CD4-positive, alpha-beta memory T cell (primary cell): Measurements from ENCODE around the gene OR56B1. TPM values are rescaled to one million over a fixed set of nuclear protein-coding genes. Genes with fewer than 3 reads are reported as not detected.
"Not testable (repeated sequence)": the region's sequence is repeated elsewhere in the genome, so short reads cannot be mapped to it uniquely, and the experiment has no call there.

Experiments
- CTCF ChIA-PET: fragments of 350-600 bp; sonication (Branson Sonifier 250); formaldehyde crosslinking; loops from one replicate; lab custom pipeline; 2021; ENCODE audit warnings: inconsistent platforms; ENCODE audit not compliant: partially characterized antibody; lab: Charles Lee
- POLR2A ChIA-PET: fragments of 350-600 bp; sonication (Branson Sonifier 250); formaldehyde crosslinking; loops from one replicate; lab custom pipeline; 2021; ENCODE audit not compliant: partially characterized antibody; lab: Charles Lee
- DNase-seq, 5 donors: peaks; one replicate each; pipeline versions ENCODE4 v3.0.0 to v3.0.0-alpha.2; 2020 to 2022; ENCODE audit warnings: mixed read lengths in 1 of 5
- H3K27ac ChIP-seq: one replicate; pipeline ENCODE4 v1.7.0; 2013; ENCODE audit warnings: low read depth, low read length
- H3K27me3 ChIP-seq: 2 replicates; pipeline ENCODE4 v1.7.0; 2013; ENCODE audit warnings: mild to moderate bottlenecking, low read length, moderate library complexity; ENCODE audit not compliant: insufficient read depth
- H3K36me3 ChIP-seq: 2 replicates; pipeline ENCODE4 v1.7.0; 2013; ENCODE audit warnings: mild to moderate bottlenecking, low read length, moderate library complexity; ENCODE audit not compliant: insufficient read depth
- H3K4me1 ChIP-seq: 2 replicates; pipeline ENCODE4 v1.7.0; 2013; ENCODE audit warnings: mild to moderate bottlenecking, low read length, moderate library complexity; ENCODE audit not compliant: insufficient read depth
- H3K4me3 ChIP-seq, 2 donors: one replicate each; pipeline ENCODE4 v1.7.0; 2013; ENCODE audit warnings: low read length in 2 of 2, mild to moderate bottlenecking in 1 of 2
- H3K9me3 ChIP-seq, 2 donors: one replicate each; pipeline ENCODE4 v1.7.0; 2013; ENCODE audit warnings: low read length in 2 of 2, control low read depth in 1 of 2; ENCODE audit not compliant: control insufficient read depth in 1 of 2
- H3K27ac Mint-ChIP-seq, 7 donors: one replicate each; pipeline ENCODE4 v1.8.0; 2020 to 2021; ENCODE audit warnings: mixed read lengths in 7 of 7, mild to moderate bottlenecking in 6 of 7, inconsistent platforms in 3 of 7, moderate library complexity in 3 of 7
- H3K27me3 Mint-ChIP-seq, 2 donors: one replicate each; pipeline ENCODE4 v1.8.0; 2020 to 2021; ENCODE audit warnings: mixed read lengths in 2 of 2
- H3K36me3 Mint-ChIP-seq, 2 donors: one replicate each; pipeline ENCODE4 v1.8.0; 2020 to 2021; ENCODE audit warnings: mixed read lengths in 2 of 2, inconsistent platforms in 1 of 2, mild to moderate bottlenecking in 1 of 2
- H3K4me1 Mint-ChIP-seq, 4 donors: one replicate each; pipeline ENCODE4 v1.8.0; 2020 to 2021; ENCODE audit warnings: mixed read lengths in 4 of 4, mild to moderate bottlenecking in 1 of 4
- H3K4me3 Mint-ChIP-seq, 8 donors: one replicate each; pipeline ENCODE4 v1.8.0; 2020 to 2021; ENCODE audit warnings: mixed read lengths in 8 of 8, mild to moderate bottlenecking in 7 of 8, moderate library complexity in 6 of 8, inconsistent platforms in 3 of 8
- H3K9me3 Mint-ChIP-seq, 8 donors: one replicate each; pipeline ENCODE4 v1.8.0; 2020 to 2021; ENCODE audit warnings: mixed read lengths in 8 of 8, mild to moderate bottlenecking in 5 of 8, inconsistent platforms in 3 of 8, moderate library complexity in 1 of 8
- intact Hi-C: fragments of 100-400 bp; cut with micrococcal nuclease; formaldehyde crosslinking; loops from one replicate; pipeline ENCODE4 v1.15.1; 2023
- polyA plus RNA-seq, 2 donors: library from polyadenylated mRNA; unstranded; fragments of 300-500 nt; fragmentation: Illumina TruSeq; gene quantifications; one replicate each; pipeline ENCODE4 v1.2.3, GENCODE V29; 2021
- total RNA-seq, 2 experiments: library from RNA; stranded (reverse); gene quantifications; one replicate each; pipeline ENCODE4 v1.2.3, GENCODE V29; 2021

The OR56B1 gene, protein sequence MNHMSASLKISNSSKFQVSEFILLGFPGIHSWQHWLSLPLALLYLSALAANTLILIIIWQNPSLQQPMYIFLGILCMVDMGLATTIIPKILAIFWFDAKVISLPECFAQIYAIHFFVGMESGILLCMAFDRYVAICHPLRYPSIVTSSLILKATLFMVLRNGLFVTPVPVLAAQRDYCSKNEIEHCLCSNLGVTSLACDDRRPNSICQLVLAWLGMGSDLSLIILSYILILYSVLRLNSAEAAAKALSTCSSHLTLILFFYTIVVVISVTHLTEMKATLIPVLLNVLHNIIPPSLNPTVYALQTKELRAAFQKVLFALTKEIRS
- total RNA-seq (under 1 TPM; 0.44 to 0.61 TPM), polyA plus RNA-seq (under 1 TPM in 1 of 2 donors, not detected in 1; 0.20 TPM)

DNA sequence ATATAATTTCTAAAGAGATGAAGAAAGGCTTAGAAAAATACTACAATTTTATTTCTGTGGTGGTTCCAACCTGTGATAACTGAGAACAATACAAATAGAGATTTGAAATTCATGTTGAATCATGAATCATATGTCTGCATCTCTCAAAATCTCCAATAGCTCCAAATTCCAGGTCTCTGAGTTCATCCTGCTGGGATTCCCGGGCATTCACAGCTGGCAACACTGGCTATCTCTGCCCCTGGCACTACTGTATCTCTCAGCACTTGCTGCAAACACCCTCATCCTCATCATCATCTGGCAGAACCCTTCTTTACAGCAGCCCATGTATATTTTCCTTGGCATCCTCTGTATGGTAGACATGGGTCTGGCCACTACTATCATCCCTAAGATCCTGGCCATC lies at the start of gene OR56B1:
TSS of gene OR56B1 (plus strand) at position 53 of the 400 bp plus-strand sequence. CDS start at position 122, 69 bp downstream.
- intact Hi-C loops, result no loop called here
- H3K9me3 ChIP-seq, result no peaks in the 10 kb centered on the region
- no peaks in the 10 kb centered on the region for H3K36me3 ChIP-seq
- H3K4me3 ChIP-seq, result no peak within 1 kb of the TSS
- Mint-ChIP-seq H3K27me3 (peaks cover 0 to 2% of the 10 kb centered on the region in 2 donors), H3K4me1 (no peaks in the 10 kb centered on the region), H3K4me3 (no peak within 1 kb of the TSS), H3K9me3 (peaks cover 0 to 19% (median 9%) of the 10 kb centered on the region in 8 donors), H3K27ac (no peak within 1 kb of the TSS), H3K36me3 (peaks cover 17% of the 10 kb centered on the region in 2 donors)
- H3K27me3 ChIP-seq, result no peaks in the 10 kb centered on the region
- H3K4me1 ChIP-seq, result no peaks in the 10 kb centered on the region
- ChIA-PET CTCF (no interaction called here), POLR2A (no interaction called here)
- DNase-seq, result no peak
- no peak within 1 kb of the TSS for H3K27ac ChIP-seq

DNA sequence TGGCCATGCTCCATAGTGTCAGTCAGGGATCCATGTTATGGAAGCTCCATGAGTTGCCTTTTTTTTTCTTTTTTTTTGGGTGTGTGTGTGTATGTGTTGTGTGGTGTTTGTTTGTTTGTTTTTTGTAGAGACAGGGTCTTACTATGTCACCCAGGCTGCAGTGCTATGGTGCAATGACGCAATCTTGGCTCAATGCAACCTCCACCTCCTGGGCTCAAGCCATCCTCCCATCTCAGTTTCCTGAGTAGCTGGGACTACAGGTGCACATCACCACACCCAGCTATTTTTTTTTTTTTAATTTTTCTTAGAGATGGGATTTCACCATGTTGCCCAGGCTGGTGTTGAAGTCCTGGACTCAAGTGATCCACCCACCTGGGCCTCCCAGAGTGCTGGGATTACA lies 47.8 kb upstream of the OR56B1 start:
- peak overlapping the region in 5 of 8 donors; percentile 61 to 70 (median 64) for H3K4me3 Mint-ChIP-seq
- CTCF ChIA-PET, result interaction anchor here (1.4 to 3.8 kb wide), 2 partner anchors 10 to 24 kb away, joined by 5 to 21 read pairs; no protein-coding TSS in a partner anchor

DNA sequence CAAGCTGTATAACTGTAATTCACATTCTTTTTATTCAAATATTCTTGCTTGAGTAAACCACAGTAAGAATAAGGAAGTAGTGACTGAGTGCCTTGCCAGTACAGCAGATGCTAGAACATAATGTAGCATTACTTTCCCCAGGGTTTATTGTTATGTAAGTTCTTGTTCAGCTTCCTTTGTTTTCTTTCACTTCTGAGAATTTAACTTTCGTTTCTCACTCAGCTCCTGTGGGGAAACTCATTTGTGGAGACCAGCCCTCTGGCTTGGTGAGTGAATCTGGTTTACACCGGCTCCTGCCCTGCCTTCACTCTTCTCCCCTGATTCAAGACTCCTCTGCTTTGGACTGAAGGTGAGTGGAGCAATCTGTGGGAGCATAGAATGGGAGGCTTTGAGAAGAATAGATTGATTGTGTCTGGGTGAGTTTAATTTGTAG lies 46.7 kb upstream of the OR56B1 start, which contains the start of gene TRIM22:
TSS of gene TRIM22 (plus strand) at position 240 of the 433 bp plus-strand sequence. CDS start 6,443 bp downstream, outside the sequence.
- Mint-ChIP-seq H3K27me3 (no peaks in the 10 kb centered on the region), H3K4me3 (peak within 1 kb of the TSS; percentile 90 to 97 (median 95)), H3K9me3 (no peaks in the 10 kb centered on the region), H3K27ac (peak within 1 kb of the TSS; percentile 93 to 97 (median 95)), H3K36me3 (peaks cover 14 to 37% of the 10 kb centered on the region in 2 donors), H3K4me1 (peaks cover 37 to 72% (median 50%) of the 10 kb centered on the region in 4 donors)
- no peaks in the 10 kb centered on the region for H3K27me3 ChIP-seq
- CTCF ChIA-PET, result interaction anchor here (0.9 to 3.8 kb wide), 5 partner anchors 12 to 115 kb away, joined by 3 to 21 read pairs (median 5); no protein-coding TSS in a partner anchor
- peak; percentile 66 to 76 (median 73) for DNase-seq
- peaks cover 51% of the 10 kb centered on the region for H3K4me1 ChIP-seq
- POLR2A ChIA-PET, result interaction anchor here (0.8 to 3.1 kb wide), 9 partner anchors 9 to 701 kb away, joined by 4 to 25 read pairs (median 5); partner anchors contain the start of genes SMPD1 and TRIM34
- peak within 1 kb of the TSS; percentile 82 for H3K27ac ChIP-seq
- H3K36me3 ChIP-seq, result peaks cover 8% of the 10 kb centered on the region
- H3K4me3 ChIP-seq, result peak within 1 kb of the TSS; percentile 53 to 85
- H3K9me3 ChIP-seq, result no peaks in the 10 kb centered on the region
- intact Hi-C loops, result loop anchor here (10.0 kb wide), 1 partner anchor 545 kb away; the partner anchor contains the start of genes CNGA4 and FHIP1B

More for the DNA sequence above, 47.8 kb upstream of the OR56B1 start:
- no peaks in the 10 kb centered on the region for H3K9me3 Mint-ChIP-seq
- Histone ChIP-seq H3K9me3 (no peaks in the 10 kb centered on the region), H3K4me1 (peaks cover 44% of the 10 kb centered on the region), H3K36me3 (no peaks in the 10 kb centered on the region), H3K27me3 (no peaks in the 10 kb centered on the region), H3K4me3 (no peak overlapping the region), H3K27ac (peak overlapping the region; percentile 82)
- no peak for DNase-seq
- H3K27ac Mint-ChIP-seq, result peak overlapping the region; percentile 83 to 97 (median 94)
- H3K27me3 Mint-ChIP-seq, result no peaks in the 10 kb centered on the region
- H3K36me3 Mint-ChIP-seq, result peaks cover 5 to 28% of the 10 kb centered on the region in 2 donors
- H3K4me1 Mint-ChIP-seq, result peaks cover 36 to 73% (median 49%) of the 10 kb centered on the region in 4 donors
- POLR2A ChIA-PET, result interaction anchor here (0.6 to 3.1 kb wide), 3 partner anchors 25 to 64 kb away, joined by 3 to 15 read pairs (median 7); partner anchors contain the start of gene TRIM34
- intact Hi-C loops, result loop anchor here (10.0 kb wide), 1 partner anchor 546 kb away; the partner anchor contains the start of genes CNGA4 and FHIP1B

DNA sequence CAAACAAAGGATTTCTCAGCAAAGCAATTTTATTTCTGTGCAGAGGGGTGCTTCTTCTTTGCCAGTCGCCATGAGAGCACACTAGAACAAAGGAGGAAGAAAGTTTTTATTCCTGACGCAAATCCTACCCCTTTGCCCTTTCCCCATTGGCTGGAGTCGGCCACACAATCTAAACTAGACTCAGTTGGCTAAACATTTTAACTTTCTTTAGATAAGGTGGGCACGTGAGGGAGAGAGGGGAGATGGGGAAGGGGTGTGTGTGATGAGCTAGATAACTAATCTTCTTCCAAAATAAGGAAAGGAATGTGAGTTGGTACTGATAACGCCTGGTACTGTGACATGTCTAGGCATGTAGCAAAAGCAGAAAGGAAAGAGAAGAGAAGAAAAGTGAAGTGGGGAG lies 46.0 kb upstream of the OR56B1 start:
- H3K27me3 Mint-ChIP-seq, result no peaks in the 10 kb centered on the region
- H3K4me1 ChIP-seq, result peaks cover 54% of the 10 kb centered on the region
- peaks cover 39 to 72% (median 51%) of the 10 kb centered on the region in 4 donors for H3K4me1 Mint-ChIP-seq
- peak overlapping the region; percentile 82 for H3K27ac ChIP-seq
- no peaks in the 10 kb centered on the region for H3K27me3 ChIP-seq
- ChIA-PET CTCF (interaction anchor here (1.1 to 3.8 kb wide), 5 partner anchors 11 to 115 kb away, joined by 4 to 21 read pairs (median 5); no protein-coding TSS in a partner anchor), POLR2A (interaction anchor here (0.6 to 3.1 kb wide), 8 partner anchors 8 to 1043 kb away, joined by 3 to 25 read pairs (median 4); partner anchors contain the start of genes SMPD1 and TRIM34)
- H3K36me3 Mint-ChIP-seq, result peaks cover 19 to 38% of the 10 kb centered on the region in 2 donors
- peak overlapping the region; percentile 53 to 85 for H3K4me3 ChIP-seq
- H3K27ac Mint-ChIP-seq, result peak overlapping the region; percentile 93 to 97 (median 95)
- no peaks in the 10 kb centered on the region for H3K9me3 ChIP-seq
- DNase-seq, result no peak
- no peaks in the 10 kb centered on the region for H3K9me3 Mint-ChIP-seq
- H3K36me3 ChIP-seq, result peaks cover 8% of the 10 kb centered on the region
- intact Hi-C loops, result no loop called here
- peak overlapping the region; percentile 90 to 97 (median 95) for H3K4me3 Mint-ChIP-seq

DNA sequence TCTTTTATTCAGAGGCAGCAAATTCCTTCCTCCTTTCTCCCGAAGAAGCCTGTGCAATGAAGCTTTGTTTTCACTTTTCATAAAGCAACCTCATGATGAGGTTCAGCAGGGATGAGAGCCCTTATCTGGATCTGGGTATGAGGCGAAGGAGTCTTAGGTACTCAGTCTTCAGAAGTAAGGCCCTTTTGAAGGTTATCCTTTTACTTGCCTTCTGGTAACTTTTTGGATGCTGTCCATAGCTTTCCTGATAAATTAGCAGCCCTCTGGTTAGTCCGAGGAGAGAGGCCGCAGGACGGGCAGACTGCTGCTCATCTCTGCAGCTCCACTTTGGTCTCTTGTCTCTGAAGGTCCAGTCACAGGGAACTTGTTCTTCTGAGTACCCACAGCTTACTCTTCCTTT lies 45.5 kb upstream of the OR56B1 start:
- H3K9me3 Mint-ChIP-seq, result no peaks in the 10 kb centered on the region
- H3K27me3 Mint-ChIP-seq, result no peaks in the 10 kb centered on the region
- peaks cover 39 to 74% (median 53%) of the 10 kb centered on the region in 4 donors for H3K4me1 Mint-ChIP-seq
- Histone ChIP-seq H3K9me3 (no peaks in the 10 kb centered on the region), H3K27ac (peak overlapping the region; percentile 82), H3K4me1 (peaks cover 57% of the 10 kb centered on the region), H3K4me3 (peak overlapping the region; percentile 53 to 85), H3K36me3 (peaks cover 8% of the 10 kb centered on the region), H3K27me3 (no peaks in the 10 kb centered on the region)
- peak in 1 of 5 donors; percentile 10 for DNase-seq
- peaks cover 25 to 42% of the 10 kb centered on the region in 2 donors for H3K36me3 Mint-ChIP-seq
- ChIA-PET POLR2A (interaction anchor here (0.7 to 3.1 kb wide), 7 partner anchors 11 to 1043 kb away, joined by 3 to 25 read pairs (median 4); partner anchors contain the start of genes SMPD1 and TRIM34), CTCF (interaction anchor here (1.1 to 3.8 kb wide), 5 partner anchors 10 to 114 kb away, joined by 3 to 21 read pairs (median 5); no protein-coding TSS in a partner anchor)
- H3K4me3 Mint-ChIP-seq, result peak overlapping the region; percentile 90 to 97 (median 95)
- intact Hi-C loops, result no loop called here
- peak overlapping the region; percentile 93 to 97 (median 95) for H3K27ac Mint-ChIP-seq

DNA sequence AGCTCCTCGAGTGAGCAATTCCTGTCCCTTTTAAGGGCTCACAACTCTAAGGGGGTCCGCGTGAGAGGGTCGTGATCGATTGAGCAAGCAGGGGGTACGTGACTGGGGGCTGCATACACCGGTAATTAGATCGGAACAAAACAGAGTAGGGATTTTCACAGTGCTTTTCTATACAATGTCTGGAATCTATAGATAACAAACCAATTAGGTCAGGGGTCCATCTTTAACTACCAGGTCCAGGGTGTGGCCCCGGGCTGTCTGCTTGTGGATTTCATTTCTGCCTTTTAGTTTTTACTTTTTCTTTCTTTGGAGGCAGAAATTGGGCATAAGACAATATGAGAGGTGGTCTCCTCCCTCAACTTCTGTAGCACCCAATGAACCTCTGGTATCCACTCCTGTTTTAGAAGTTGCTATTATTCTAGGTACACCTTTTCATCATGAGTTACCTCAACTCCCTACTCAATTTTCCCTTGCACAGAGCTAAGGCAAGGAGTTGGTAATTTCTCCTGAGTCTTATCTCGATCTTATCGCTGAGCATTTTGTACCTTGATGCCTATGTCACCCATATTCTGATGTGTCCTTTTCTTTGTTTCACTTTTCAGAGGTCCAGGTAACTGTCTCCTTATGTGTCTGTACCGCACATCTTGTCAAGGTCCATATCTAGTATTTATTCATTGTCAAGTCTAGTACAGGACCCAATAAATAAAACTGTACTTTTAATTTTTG lies 44.8 kb upstream of the OR56B1 start:
- ChIA-PET CTCF (interaction anchor here (1.1 to 3.8 kb wide), 3 partner anchors 19 to 70 kb away, joined by 3 to 21 read pairs (median 5); no protein-coding TSS in a partner anchor), POLR2A (interaction anchor here (1.4 to 3.1 kb wide), 4 partner anchors 11 to 698 kb away, joined by 4 to 25 read pairs (median 10); partner anchors contain the start of genes SMPD1 and TRIM34)
- peak overlapping the region; percentile 90 to 97 (median 95) for H3K4me3 Mint-ChIP-seq
- H3K9me3 Mint-ChIP-seq, H3K9me3 ChIP-seq, intact Hi-C loops, H3K27me3 ChIP-seq, H3K27me3 Mint-ChIP-seq: not testable (repeated sequence)
- Histone ChIP-seq H3K36me3 (peaks cover 14% of the 10 kb centered on the region), H3K27ac (peak overlapping the region; percentile 82), H3K4me1 (peaks cover 60% of the 10 kb centered on the region), H3K4me3 (peak overlapping the region; percentile 53 to 85)
- H3K36me3 Mint-ChIP-seq, result peaks cover 31 to 49% of the 10 kb centered on the region in 2 donors
- peak in 1 of 5 donors; percentile 7 for DNase-seq
- peaks cover 42 to 76% (median 56%) of the 10 kb centered on the region in 4 donors for H3K4me1 Mint-ChIP-seq
- peak overlapping the region; percentile 93 to 97 (median 95) for H3K27ac Mint-ChIP-seq
